Memory B cell (primary cell): ENCODE results near the gene ELMO1.

Experiments used
- ATAC-seq: fragments of 150-1000 bp; cut with Tn5 transposase; 2 replicates; pipeline ENCODE4 v1.10.0; 2021; ENCODE audit warnings: low read depth, mild to moderate bottlenecking, moderate library complexity
- DNase-seq, 2 donors: peaks; one replicate each; pipeline ENCODE4 v3.0.0; 2022; ENCODE audit warnings: low spot score in 2 of 2
- H3K27ac Mint-ChIP-seq: one replicate; pipeline ENCODE4 v1.8.0; 2022; ENCODE audit warnings: mild to moderate bottlenecking, moderate library complexity, mixed read lengths
- H3K27me3 Mint-ChIP-seq: one replicate; pipeline ENCODE4 v1.8.0; 2022; ENCODE audit warnings: mixed read lengths
- H3K36me3 Mint-ChIP-seq: one replicate; pipeline ENCODE4 v1.8.0; 2022; ENCODE audit warnings: mild to moderate bottlenecking, mixed read lengths
- H3K4me1 Mint-ChIP-seq: one replicate; pipeline ENCODE4 v1.8.0; 2022; ENCODE audit warnings: mixed read lengths
- H3K4me3 Mint-ChIP-seq: one replicate; pipeline ENCODE4 v1.8.0; 2022; ENCODE audit warnings: mild to moderate bottlenecking, moderate library complexity, mixed read lengths
- H3K9me3 Mint-ChIP-seq: one replicate; pipeline ENCODE4 v1.8.0; 2022; ENCODE audit warnings: mixed read lengths

Gene ELMO1

DNA sequence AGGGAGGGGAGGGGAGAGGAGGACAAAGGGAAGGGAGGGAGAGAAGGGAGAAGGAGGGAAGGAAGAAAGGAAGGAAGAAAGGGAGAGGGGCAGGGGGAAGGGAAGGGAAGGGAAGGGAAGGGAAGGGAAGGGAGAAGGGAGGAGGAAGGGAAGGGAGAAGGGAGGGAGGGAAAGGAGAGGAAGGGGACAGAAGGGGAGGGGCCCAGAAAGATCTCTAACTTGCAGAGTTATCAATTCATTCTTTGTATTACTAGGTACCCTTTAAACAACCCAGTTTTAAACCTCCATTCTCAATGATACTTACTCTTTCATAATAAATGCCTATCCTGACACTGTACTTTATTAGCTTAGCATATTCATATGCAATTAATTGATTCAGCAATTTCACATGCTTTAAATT, 192.0 kb downstream of the ELMO1 start:
- Mint-ChIP-seq H3K36me3 (peaks cover 29% of the 10 kb centered on the region), H3K27ac (peak overlapping the region; percentile 84)
- DNase-seq: no peak

DNA sequence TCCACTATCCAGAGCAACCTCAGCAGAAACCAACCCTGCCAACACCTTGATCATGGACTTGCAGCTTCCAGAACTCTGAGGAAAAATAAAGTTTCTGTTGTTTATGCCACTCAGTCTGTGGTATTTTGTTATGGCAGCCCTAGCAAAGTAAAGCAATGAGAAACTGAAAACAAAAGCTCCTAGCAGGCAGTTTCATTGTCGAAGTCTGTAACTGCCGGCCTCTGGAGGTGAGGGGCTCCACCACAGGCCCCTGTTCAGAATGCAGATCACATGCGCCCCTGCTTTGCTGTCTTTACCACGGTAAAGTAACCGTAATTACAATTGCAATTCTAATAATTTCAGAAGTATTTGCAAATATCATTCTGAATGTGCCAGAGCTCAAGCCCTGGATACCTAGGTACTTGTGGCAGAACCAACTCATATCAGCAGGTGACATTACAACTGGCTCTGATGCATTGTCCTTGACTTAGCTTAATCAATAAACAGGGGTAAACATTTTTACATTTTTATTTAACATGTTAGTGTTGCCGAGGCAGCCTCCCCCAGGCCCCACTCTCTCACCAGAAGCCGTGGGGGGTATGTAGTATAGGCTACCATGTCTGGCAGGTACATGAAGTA, 193.2 kb downstream of the ELMO1 start:
- Mint-ChIP-seq H3K36me3 (peaks cover 29% of the 10 kb centered on the region), H3K9me3 (no peaks in the 10 kb centered on the region), H3K4me1 (peaks cover 35% of the 10 kb centered on the region), H3K27ac (no peak overlapping the region), H3K4me3 (no peak overlapping the region), H3K27me3 (no peaks in the 10 kb centered on the region)
- DNase-seq: no peak
- ATAC-seq: no peak

More for the DNA sequence above, 192.0 kb downstream of the ELMO1 start:
- no peak for ATAC-seq
- Mint-ChIP-seq H3K4me3 (no peak overlapping the region), H3K4me1 (peaks cover 33% of the 10 kb centered on the region), H3K27me3 (no peaks in the 10 kb centered on the region), H3K9me3 (no peaks in the 10 kb centered on the region)

DNA sequence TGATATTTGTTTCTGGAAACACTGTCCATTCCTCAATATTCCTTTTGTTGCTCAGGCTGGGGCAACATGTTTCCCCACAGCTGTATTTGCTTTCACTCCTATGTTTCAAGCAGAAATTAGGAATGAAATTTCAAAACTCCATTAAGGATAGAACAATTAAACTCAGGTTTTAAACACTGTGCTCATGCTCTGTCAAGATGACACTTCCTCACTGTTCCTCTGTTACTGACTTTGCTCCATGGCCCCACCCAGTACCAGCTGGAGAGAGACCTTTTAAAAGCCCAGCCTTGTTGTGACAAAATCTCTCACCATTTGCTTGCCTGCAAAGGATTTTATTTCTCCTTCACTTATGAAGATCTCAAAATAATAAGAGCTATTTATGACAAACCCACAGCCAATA, 197.4 kb downstream of the ELMO1 start:
- Mint-ChIP-seq H3K4me1 (peaks cover 21% of the 10 kb centered on the region), H3K27ac (peak overlapping the region; percentile 35)

DNA sequence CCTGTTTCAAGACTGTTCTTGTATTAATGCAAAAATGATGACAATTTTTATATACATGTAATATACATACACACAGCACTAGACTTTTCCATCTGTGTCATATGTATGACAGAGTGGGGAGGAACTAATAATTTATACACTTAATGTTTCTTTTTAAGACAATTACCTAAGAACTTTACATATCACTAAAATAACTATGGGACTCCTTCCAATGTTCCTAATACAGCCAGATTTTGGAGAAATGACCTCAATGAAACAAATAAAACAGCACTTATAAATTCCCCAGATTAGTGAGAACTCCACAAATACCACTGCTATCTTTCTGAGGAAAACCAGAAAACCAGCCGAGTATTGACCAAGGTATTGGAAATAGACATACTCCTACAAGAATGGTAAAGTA, 199.4 kb downstream of the ELMO1 start:
- DNase-seq (no peak), ATAC-seq (no peak)
- Mint-ChIP-seq H3K9me3 (no peaks in the 10 kb centered on the region), H3K4me3 (no peak overlapping the region), H3K27me3 (no peaks in the 10 kb centered on the region), H3K36me3 (peaks cover 29% of the 10 kb centered on the region), H3K4me1 (peaks cover 23% of the 10 kb centered on the region), H3K27ac (no peak overlapping the region)

More for the DNA sequence above, 197.4 kb downstream of the ELMO1 start:
- Mint-ChIP-seq H3K36me3 (peaks cover 35% of the 10 kb centered on the region), H3K4me3 (no peak overlapping the region), H3K9me3 (no peaks in the 10 kb centered on the region), H3K27me3 (no peaks in the 10 kb centered on the region)
- no peak for ATAC-seq
- no peak for DNase-seq

DNA sequence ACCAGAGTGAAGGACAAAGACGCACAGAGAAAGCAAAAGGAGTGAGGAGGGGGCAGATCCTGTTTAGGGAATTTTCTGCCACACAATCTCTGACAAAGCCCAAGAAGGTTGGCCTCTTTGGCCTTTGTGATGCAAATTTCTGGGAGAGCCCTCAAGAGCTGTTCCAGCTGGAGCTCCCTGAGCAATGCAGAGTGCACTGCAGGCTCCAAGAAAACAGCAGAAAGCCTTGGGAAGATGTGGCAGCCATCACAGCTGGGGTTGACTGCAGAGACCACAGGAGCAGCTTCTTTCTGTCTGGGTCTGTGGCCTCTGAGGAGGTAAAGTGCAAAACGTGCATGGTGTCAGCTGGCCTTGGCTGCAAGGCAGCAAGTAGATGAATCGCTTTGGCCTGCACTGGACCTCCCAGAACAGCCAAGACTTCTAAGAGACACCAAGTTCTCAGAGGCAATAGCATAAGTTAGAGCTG, 200.2 kb downstream of the ELMO1 start:
- peaks cover 24% of the 10 kb centered on the region for H3K36me3 Mint-ChIP-seq
- ATAC-seq: no peak
- no peak overlapping the region for H3K4me3 Mint-ChIP-seq
- no peaks in the 10 kb centered on the region for H3K27me3 Mint-ChIP-seq
- peaks cover 21% of the 10 kb centered on the region for H3K4me1 Mint-ChIP-seq
- no peak for DNase-seq
- no peaks in the 10 kb centered on the region for H3K9me3 Mint-ChIP-seq
- no peak overlapping the region for H3K27ac Mint-ChIP-seq

DNA sequence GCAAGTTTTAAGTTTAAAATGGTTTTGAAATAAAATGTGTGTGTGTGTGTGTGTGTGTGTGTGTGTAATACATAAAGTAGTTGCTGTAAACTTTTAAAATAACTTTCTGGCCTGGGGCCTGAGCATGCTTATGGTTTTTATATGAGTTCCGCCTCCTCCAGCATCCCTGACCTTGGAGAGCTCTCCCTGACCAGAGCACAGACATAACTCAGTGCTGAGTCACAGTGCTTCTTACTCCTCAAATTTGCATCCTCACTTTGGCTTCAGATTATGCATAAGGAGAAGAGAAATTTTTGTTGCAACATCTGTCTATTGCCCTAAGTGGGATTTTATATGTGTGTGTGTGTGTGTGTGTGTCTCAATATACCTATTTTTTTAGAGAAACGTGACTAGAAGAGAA, 200.8 kb downstream of the ELMO1 start:
- ATAC-seq (no peak), DNase-seq (no peak)
- Mint-ChIP-seq H3K9me3 (no peaks in the 10 kb centered on the region), H3K36me3 (peaks cover 19% of the 10 kb centered on the region), H3K27me3 (no peaks in the 10 kb centered on the region), H3K4me3 (no peak overlapping the region), H3K4me1 (peaks cover 21% of the 10 kb centered on the region), H3K27ac (peak overlapping the region; percentile 35)

DNA sequence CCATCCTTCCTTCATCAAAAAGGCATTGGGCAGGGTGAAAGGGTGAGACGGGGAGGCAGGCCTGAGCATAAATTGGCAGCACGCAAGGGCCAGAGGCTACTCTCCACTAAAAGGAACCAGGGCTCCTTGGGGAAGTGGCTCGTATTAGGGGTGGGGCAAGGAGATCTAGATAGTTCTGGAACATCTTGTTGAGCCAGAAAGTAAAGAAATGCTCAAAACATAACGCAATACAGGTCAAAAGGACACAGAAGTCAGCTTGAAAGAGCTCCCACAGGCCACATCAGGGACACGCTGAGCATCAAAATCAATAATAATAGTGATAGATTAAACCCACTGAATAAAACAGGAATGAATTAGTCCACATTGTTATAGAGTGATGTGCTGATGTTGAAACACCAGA, 203.1 kb downstream of the ELMO1 start:
- Mint-ChIP-seq H3K27me3 (no peaks in the 10 kb centered on the region), H3K4me1 (peaks cover 8% of the 10 kb centered on the region), H3K4me3 (no peak overlapping the region), H3K9me3 (no peaks in the 10 kb centered on the region), H3K27ac (peak overlapping the region; percentile 46), H3K36me3 (peaks cover 16% of the 10 kb centered on the region)
- no peak for DNase-seq
- ATAC-seq: no peak

DNA sequence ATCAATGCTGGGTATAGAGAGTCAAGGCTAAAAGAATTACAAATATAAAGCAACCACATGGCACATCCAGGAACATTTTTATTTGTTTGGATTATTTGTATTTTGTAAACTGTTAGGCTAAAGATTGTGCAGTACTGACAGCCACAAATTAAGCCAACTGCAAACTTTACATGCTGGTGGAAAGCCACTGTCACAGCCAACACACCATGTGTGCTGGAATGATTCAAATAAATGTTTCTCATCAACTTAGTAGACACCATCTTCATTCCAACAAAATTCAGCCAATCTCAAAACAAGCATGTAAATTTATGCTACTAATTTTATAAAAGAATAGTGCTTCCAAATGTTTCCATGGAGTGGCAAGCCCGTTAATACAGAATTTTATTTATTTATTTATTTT, 211.8 kb downstream of the ELMO1 start:
- Mint-ChIP-seq H3K9me3 (no peaks in the 10 kb centered on the region), H3K36me3 (peaks cover 9% of the 10 kb centered on the region), H3K4me3 (no peak overlapping the region), H3K27ac (no peak overlapping the region), H3K4me1 (peaks cover 3% of the 10 kb centered on the region), H3K27me3 (no peaks in the 10 kb centered on the region)
- no peak for DNase-seq
- ATAC-seq: no peak

DNA sequence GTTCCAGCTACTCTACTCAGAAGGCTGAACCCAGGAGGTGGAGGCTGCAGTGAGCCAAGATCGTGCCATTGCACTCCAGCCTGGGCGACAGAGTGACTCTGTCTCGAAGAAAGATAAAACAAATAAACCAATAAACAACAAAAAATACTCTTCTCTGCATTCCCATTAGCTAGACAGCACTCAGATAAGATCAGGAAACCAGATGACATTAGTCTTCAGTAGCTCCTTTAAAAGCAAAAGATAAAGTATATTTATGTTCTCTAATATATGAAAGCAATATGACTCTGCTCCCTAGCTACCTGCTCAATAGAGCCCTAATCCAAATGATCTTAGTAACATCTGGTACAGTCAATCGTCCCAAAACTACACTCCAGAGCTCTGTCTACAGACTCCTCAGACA, 212.9 kb downstream of the ELMO1 start:
- H3K4me3 Mint-ChIP-seq: no peak overlapping the region
- H3K27me3 Mint-ChIP-seq: no peaks in the 10 kb centered on the region
- no peaks in the 10 kb centered on the region for H3K9me3 Mint-ChIP-seq
- ATAC-seq (no peak), DNase-seq (no peak)
- H3K27ac Mint-ChIP-seq: peak overlapping the region; percentile 67
- peaks cover 3% of the 10 kb centered on the region for H3K4me1 Mint-ChIP-seq
- peaks cover 5% of the 10 kb centered on the region for H3K36me3 Mint-ChIP-seq

DNA sequence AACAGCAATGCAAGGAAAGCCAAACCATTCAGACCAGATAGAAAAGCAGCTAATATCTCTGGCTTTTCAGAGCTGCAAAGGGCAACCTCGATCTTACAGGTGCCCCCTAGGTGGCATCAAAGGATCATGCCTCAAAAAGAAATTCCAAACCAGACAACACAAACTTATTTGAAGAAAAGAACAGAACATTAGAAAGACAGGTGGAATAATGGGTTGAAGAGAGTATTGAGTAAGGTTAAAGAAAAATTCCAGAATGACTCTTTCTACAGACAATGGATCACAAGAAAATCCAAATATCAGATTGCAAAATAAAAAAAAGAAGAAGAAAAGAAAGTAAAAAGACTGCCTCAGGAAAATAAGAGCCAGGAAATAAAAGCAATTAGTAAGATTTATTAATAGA, 213.7 kb downstream of the ELMO1 start:
- peak in 1 of 2 donors; percentile 11 for DNase-seq

DNA sequence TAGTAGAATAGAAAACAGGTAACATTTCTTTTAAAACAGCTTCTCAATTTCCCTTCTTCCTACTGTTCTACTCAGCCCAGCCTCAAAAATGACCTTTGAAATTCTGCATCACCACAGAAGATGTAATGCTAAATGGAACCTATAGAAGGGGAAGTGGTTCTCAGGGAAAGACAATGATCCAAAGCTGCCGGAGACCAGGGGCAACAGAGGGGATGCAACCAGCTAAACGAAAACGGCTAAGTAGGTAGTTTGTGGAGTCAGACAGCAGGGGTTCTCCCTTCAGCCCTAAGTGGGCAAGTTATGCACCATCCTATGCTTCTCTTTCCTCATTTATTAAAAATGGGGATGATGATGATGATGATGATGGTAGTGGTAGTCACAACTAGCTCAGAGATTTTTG, 214.3 kb downstream of the ELMO1 start:
- no peak for DNase-seq
- no peaks in the 10 kb centered on the region for H3K9me3 Mint-ChIP-seq
- peaks cover 3% of the 10 kb centered on the region for H3K4me1 Mint-ChIP-seq
- H3K36me3 Mint-ChIP-seq: peaks cover 3% of the 10 kb centered on the region
- no peak overlapping the region for H3K4me3 Mint-ChIP-seq
- no peaks in the 10 kb centered on the region for H3K27me3 Mint-ChIP-seq
- ATAC-seq: no peak
- H3K27ac Mint-ChIP-seq: no peak overlapping the region

More for the DNA sequence above, 213.7 kb downstream of the ELMO1 start:
- peak overlapping the region; percentile 12 for H3K27ac Mint-ChIP-seq
- no peaks in the 10 kb centered on the region for H3K9me3 Mint-ChIP-seq
- H3K4me1 Mint-ChIP-seq: peaks cover 3% of the 10 kb centered on the region
- peaks cover 5% of the 10 kb centered on the region for H3K36me3 Mint-ChIP-seq
- no peak overlapping the region for H3K4me3 Mint-ChIP-seq
- H3K27me3 Mint-ChIP-seq: no peaks in the 10 kb centered on the region
- peak; percentile 56 for ATAC-seq

DNA sequence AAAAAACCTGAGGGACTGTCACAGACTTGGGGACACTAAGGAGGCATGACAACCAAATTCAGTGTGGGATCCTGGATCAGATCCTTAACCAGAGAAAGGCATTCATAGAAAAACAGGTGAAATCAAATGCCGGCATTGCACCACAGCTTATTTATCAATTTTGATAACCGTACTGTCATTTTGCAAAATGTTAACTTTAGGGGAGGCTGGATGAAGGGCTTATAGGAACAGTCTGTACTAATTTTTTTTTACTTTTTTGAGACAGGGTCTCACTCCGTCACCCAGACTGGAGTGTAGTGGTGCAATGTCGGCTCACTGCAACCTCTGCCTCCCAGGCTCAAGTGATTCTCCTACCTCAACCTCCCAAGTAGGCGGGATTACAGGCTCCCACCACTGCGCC, 217.1 kb downstream of the ELMO1 start:
- Mint-ChIP-seq H3K27me3 (no peaks in the 10 kb centered on the region), H3K27ac (no peak overlapping the region), H3K36me3 (peaks cover 7% of the 10 kb centered on the region), H3K4me1 (peaks cover 3% of the 10 kb centered on the region), H3K4me3 (no peak overlapping the region), H3K9me3 (no peaks in the 10 kb centered on the region)
- DNase-seq (no peak), ATAC-seq (no peak)

DNA sequence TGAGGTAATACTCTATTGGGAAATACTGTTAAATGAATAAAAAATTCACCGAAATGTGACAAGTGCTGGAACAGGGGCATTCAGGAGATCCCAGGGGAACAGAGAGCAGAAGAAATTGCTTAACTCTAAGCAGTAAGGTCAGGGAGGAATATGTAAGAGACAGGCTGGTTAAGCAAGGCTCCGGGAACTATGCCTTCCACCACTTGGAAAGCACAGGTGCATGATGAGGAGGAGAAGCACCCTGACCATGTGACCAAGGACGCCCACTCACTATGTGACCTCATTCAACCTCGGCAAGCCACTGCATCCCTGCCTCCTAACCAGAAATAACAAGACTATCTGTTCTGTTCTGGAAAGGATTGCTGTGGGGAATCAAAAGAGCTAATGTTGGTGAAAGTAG, 218.4 kb downstream of the ELMO1 start:
- peak overlapping the region; percentile 7 for H3K27ac Mint-ChIP-seq
- ATAC-seq (no peak), DNase-seq (no peak)
- no peak overlapping the region for H3K4me3 Mint-ChIP-seq
- H3K4me1 Mint-ChIP-seq: peaks cover 3% of the 10 kb centered on the region
- no peaks in the 10 kb centered on the region for H3K9me3 Mint-ChIP-seq
- H3K36me3 Mint-ChIP-seq: peaks cover 7% of the 10 kb centered on the region
- H3K27me3 Mint-ChIP-seq: no peaks in the 10 kb centered on the region

DNA sequence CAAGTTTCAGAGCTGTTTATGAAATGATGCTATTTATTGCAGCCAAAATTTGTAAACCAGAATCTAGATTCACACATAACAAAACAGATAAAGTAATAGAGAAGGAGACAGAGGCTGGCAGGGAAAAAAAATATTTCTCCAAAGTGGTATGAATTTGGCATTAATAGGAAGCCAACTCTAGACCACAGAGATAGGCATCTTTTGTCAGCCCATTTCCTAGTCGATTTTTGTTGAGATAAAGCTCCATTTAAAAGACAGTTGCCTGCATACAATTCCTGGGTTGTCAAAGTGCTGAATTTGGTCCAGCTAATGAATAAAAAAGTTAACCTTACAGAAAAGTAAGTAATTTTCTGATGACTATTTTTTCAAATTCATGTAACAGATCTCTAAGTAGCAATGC, 219.3 kb downstream of the ELMO1 start:
- no peak overlapping the region for H3K4me3 Mint-ChIP-seq
- ATAC-seq: no peak

DNA sequence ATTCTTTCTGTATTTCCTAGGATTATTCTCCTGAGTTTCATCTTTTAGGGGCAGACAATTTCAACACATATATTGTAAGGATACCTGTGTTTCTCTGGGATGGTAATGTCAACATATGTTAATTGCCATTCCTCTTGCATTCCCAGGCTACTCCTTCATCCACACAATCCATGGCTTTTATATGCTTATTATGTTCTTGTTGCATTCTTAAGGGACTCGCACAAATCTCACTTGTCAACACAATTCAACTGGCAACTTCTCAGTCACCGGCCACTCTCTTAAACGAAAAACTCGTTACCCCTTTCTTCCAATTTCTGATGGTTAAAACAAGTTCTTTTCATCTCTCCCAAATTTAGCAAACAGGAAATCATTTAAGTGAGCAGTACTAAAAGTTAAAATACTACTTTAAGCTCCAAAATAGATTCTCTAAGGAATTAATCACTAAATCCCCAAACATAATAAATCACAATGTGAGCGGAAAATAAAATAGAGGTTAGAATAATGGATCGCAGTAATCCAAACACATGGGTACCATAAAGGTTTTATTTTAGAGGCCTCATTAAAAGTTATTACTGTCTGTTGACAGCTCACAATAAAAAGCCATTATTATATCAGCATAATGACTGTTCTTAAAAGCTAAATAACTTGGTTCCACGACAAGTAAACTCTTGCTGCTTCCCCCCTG, 223.2 kb downstream of the ELMO1 start:
- H3K27ac Mint-ChIP-seq: peak overlapping the region; percentile 33
- DNase-seq: no peak
- H3K9me3 Mint-ChIP-seq: no peaks in the 10 kb centered on the region
- peaks cover 16% of the 10 kb centered on the region for H3K36me3 Mint-ChIP-seq
- no peaks in the 10 kb centered on the region for H3K4me1 Mint-ChIP-seq
- no peak overlapping the region for H3K4me3 Mint-ChIP-seq
- H3K27me3 Mint-ChIP-seq: no peaks in the 10 kb centered on the region
- no peak for ATAC-seq

More for the DNA sequence above, 219.3 kb downstream of the ELMO1 start:
- no peaks in the 10 kb centered on the region for H3K9me3 Mint-ChIP-seq
- no peaks in the 10 kb centered on the region for H3K27me3 Mint-ChIP-seq
- no peak for DNase-seq
- H3K36me3 Mint-ChIP-seq: peaks cover 10% of the 10 kb centered on the region
- H3K27ac Mint-ChIP-seq: no peak overlapping the region
- H3K4me1 Mint-ChIP-seq: no peaks in the 10 kb centered on the region
